COLO668 (cell line): ENCODE measurements around the gene DPYD.

Experiments
- DNase-seq: peaks from one replicate; lab custom pipeline; 2025; ENCODE audit not compliant: unreplicated experiment; lab: John Stamatoyannopoulos, UW

The DPYD gene

GRCh38 chr1:97630281-97630680 is 290.6 kb downstream of the DPYD start:
- no peak for DNase-seq

- DNase-seq: no peak
Observed at GRCh38 chr1:97623220-97623619, 297.6 kb downstream of the DPYD start.

DNA sequence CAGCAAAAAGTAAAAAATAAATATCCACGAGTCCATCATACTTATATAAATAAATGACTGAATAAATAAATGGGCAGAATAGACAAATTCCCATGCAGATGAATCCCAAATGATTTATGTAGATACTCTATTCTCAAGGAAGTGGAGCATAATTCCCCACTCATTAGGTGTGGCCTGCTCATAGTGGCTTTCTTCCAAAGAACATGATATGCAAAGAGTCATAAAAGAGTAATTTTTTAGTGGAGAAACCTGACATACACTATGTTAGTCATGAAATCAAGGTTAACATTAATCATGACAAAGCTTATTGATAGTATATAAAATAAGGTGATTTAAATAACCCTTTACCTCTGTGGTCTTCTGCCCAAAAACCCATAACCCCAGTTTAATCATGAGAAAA is 298.9 kb downstream of the DPYD start:
- DNase-seq: no peak

- no peak for DNase-seq
Observed at GRCh38 chr1:97619706-97620105, 301.1 kb downstream of the DPYD start.

- no peak for DNase-seq
Observed at GRCh38 chr1:97610748-97611147, 310.1 kb downstream of the DPYD start.

DNA sequence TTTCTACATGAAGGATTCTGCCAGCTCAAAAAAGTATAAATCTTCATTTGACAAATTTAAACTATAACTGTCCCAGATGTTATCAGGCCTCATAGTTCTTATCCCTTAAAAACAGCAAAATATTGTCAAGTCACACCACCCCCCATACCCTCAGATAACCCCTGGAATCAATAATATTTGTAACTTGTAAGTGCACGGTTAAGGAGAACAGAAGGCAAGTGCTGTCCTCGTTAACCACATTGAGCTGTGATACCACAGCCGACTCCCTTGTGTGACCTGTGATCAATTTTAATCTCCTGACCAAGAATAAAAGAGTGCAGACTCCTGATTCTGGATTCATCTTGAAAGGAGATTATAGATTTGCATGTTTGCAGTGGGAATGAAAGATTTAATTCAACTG is 310.7 kb downstream of the DPYD start:
- no peak for DNase-seq

DNA sequence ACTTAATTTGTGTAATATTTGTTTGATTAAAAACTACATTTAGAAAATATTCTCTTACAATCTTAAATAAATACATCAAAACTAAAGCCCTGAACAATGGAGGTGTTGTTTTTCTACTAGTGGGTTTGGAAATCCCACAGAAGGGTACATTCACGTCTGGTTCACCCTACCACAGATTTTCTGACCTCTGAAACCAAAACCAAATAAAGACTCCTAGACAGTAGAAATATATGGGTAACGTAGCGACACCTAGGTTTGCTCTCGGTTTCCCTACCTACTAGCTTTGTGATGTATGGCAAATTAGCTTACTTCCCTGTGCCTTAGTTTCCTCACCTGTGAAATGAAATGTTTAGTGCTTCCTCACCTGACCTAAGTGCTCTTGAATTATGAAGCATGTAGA is 312.6 kb downstream of the DPYD start:
- no peak for DNase-seq

DNA sequence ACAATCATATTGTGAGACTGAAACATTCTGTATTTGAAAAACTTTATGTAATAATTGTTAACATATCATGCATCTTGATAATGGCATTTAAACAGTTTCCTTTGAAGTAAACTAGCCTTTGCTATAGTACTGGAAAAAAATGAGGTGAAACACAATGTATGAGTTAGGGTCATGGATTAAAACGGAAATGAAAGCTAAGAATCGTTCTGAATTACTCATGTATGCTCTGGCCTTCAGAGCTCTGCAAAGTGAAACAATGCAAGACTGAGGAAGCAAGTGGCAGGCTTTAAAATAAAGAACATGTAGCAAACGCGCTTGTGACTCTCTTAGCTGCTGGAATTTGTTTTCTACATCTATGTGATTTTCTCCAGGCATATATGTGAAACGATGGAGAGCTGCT is 317.1 kb downstream of the DPYD start:
- no peak for DNase-seq

- no peak for DNase-seq
Observed at GRCh38 chr1:97603218-97603617, 317.6 kb downstream of the DPYD start.

GRCh38 chr1:97599447-97599846 is 321.4 kb downstream of the DPYD start:
- DNase-seq: no peak

- DNase-seq: no peak
Observed at GRCh38 chr1:97593192-97593591, 327.6 kb downstream of the DPYD start.

- DNase-seq: no peak
Observed at GRCh38 chr1:97588772-97589171, 332.1 kb downstream of the DPYD start.

DNA sequence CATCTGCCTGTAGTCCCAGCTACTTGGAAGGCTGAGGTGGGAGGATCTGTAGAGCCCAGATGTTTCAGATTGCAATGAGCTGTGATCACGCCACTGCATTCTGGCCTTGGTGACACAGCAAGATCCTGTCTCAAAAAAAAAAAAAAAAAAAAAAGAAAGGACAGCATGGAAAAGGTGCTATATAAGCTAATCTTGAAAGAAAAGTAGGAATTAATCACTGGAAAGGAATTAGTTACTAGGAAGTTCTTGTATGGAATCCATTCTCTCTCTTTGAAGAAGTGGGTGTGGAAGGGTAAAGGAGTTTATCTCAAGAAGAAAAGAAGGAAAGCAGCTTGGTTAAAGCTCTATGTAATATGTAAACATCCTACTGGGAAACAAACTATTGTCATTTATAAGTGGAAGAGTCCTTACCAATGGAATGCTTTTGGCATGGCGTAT is 339.2 kb downstream of the DPYD start:
- DNase-seq: no peak

- no peak for DNase-seq
Observed at GRCh38 chr1:97577613-97578012, 343.2 kb downstream of the DPYD start.

GRCh38 chr1:97573553-97573952 is 347.3 kb downstream of the DPYD start:
- no peak for DNase-seq

GRCh38 chr1:97572561-97572960 is 348.3 kb downstream of the DPYD start:
- no peak for DNase-seq

DNA sequence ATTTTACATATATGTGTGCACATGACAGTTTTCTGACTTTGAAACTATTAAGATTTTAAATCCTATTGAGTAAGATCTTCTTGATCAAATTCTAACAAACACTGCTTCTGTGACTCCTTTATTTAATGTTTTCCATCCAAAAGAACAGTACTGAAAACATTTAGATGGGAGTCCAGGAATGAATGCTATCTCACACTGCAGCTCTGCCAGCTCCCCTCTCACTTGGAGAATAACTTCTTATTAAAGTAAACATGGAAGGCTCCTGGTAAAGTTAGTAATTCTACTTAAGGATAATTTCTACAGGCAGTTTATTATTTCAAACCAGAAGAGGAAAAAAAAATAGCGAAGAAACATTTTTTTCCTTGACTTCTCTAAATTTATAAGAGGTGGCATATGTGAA is 349.1 kb downstream of the DPYD start:
- DNase-seq: no peak

DNA sequence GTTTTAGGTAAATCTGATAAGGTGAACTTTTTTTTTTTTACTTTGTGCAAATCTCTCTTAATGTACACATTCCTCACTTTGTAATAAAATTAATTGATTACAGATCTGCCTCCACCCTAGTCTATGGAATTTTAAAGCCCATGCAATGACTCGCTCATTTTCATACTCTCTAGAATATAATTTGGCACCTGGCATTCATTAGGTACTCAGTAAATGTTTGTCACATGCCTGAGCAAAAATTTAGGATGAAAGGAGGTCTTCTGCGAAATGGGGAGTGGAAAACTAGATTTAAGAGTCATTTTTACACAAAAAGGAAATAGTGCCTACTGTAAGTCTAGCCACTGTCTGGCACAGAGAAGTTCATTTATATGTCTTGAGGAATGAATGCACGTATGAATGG is 350.1 kb downstream of the DPYD start:
- no peak for DNase-seq

- no peak for DNase-seq
Observed at GRCh38 chr1:97567000-97567749, 353.7 kb downstream of the DPYD start.

DNA sequence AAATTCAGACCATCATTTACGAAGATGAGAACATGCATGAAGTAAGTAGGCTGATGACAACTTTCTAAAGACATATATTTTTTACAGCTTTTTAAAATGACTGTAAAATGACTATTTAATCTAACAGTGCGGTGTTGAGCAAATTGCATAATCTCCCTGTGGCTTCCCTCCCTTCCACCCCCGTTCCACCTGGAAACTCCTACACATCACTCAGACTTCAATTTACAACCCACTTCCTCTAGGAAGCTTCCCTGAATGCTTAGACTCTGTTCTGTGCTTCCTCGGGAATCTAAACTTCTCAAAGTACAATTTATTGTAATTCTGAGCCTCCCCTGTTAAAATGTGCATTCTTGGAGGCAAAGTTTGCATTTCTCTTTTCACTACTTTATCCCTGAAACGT is 354.9 kb downstream of the DPYD start:
- no peak for DNase-seq

DNA sequence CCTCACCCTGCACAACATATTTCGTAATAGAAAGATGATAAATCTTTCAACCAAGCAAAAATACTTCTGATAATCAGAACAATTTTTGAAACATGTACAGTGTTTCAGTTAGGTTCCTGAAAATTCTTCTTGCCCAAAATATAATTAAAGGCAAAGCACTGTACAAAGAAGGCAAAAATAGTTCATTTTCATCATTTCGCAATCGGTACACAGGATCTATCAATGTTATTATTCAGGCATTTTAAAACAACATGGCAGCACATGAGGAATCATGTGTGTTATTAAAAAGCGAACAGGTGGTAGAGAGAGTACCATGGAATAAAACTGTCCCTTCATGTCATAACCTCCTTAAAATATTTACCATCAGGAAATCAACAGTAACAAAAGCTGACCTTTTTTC is 356.9 kb downstream of the DPYD start:
- no peak for DNase-seq

- no peak for DNase-seq
Observed at GRCh38 chr1:97562081-97562480, 358.8 kb downstream of the DPYD start.

- DNase-seq: no peak
Observed at GRCh38 chr1:97560714-97561113, 360.1 kb downstream of the DPYD start.
